Left kidney (tissue), 2 donors: ENCODE data around the gene TOX3. TPM values are rescaled to one million over a fixed set of nuclear protein-coding genes. Genes with fewer than 3 reads are reported as not detected.

ENCODE experiments used
- DNase-seq: peaks from one replicate; pipeline ENCODE4 v3.0.0-alpha.2; 2013
- polyA plus RNA-seq: library from polyadenylated mRNA; unstranded; fragments of 120-200 nt; gene quantifications from one replicate; pipeline ENCODE4 v1.2.1, GENCODE V29; 2013; ENCODE audit not compliant: insufficient read length

The TOX3 gene
- polyA plus RNA-seq, 1 donor = 32.5 TPM

- no peak for DNase-seq
Observed at GRCh38 chr16:52451971-52452421, 94.9 kb downstream of the TOX3 start.

GRCh38 chr16:52450916-52451315 is 96.0 kb downstream of the TOX3 start:
- DNase-seq = no peak

GRCh38 chr16:52450241-52450640 is 96.7 kb downstream of the TOX3 start:
- no peak for DNase-seq

- no peak for DNase-seq
Observed at GRCh38 chr16:52446080-52446479, 100.9 kb downstream of the TOX3 start.

- no peak for DNase-seq
Observed at GRCh38 chr16:52441886-52442285, 105.1 kb downstream of the TOX3 start.

GRCh38 chr16:52440248-52440647 is 106.7 kb downstream of the TOX3 start:
- DNase-seq = no peak

- DNase-seq = no peak
Observed at GRCh38 chr16:52439750-52440149, 107.2 kb downstream of the TOX3 start.

- DNase-seq = no peak
Observed at GRCh38 chr16:52439171-52439701, 107.7 kb downstream of the TOX3 start.

GRCh38 chr16:52437277-52437670 is 109.7 kb downstream of the TOX3 start:
- no peak for DNase-seq

GRCh38 chr16:52436339-52437276 is 110.3 kb downstream of the TOX3 start:
- no peak for DNase-seq

- DNase-seq = no peak
Observed at GRCh38 chr16:52434224-52434623, 112.7 kb downstream of the TOX3 start.

GRCh38 chr16:52433643-52434042 is 113.3 kb downstream of the TOX3 start:
- no peak for DNase-seq

- DNase-seq = no peak
Observed at GRCh38 chr16:52424591-52424990, 122.4 kb downstream of the TOX3 start.

GRCh38 chr16:52422307-52422706 is 124.6 kb downstream of the TOX3 start:
- DNase-seq = no peak

GRCh38 chr16:52418201-52418600 is 128.7 kb downstream of the TOX3 start:
- no peak for DNase-seq

GRCh38 chr16:52416888-52417287 is 130.1 kb downstream of the TOX3 start:
- no peak for DNase-seq

- no peak for DNase-seq
Observed at GRCh38 chr16:52411011-52411410, 135.9 kb downstream of the TOX3 start.

- DNase-seq = no peak
Observed at GRCh38 chr16:52408191-52408845, 138.6 kb downstream of the TOX3 start.

- DNase-seq = no peak
Observed at GRCh38 chr16:52407778-52408177, 139.2 kb downstream of the TOX3 start.

- DNase-seq = no peak
Observed at GRCh38 chr16:52405441-52405840, 141.5 kb downstream of the TOX3 start.

- no peak for DNase-seq
Observed at GRCh38 chr16:52404546-52404945, 142.4 kb downstream of the TOX3 start.

GRCh38 chr16:52399116-52399515 is 147.8 kb downstream of the TOX3 start:
- DNase-seq = no peak

GRCh38 chr16:52398491-52398960 is 148.4 kb downstream of the TOX3 start:
- no peak for DNase-seq
